Measurements from ENCODE around the gene PRG3.

- TF ChIP-seq, protein P1, sequence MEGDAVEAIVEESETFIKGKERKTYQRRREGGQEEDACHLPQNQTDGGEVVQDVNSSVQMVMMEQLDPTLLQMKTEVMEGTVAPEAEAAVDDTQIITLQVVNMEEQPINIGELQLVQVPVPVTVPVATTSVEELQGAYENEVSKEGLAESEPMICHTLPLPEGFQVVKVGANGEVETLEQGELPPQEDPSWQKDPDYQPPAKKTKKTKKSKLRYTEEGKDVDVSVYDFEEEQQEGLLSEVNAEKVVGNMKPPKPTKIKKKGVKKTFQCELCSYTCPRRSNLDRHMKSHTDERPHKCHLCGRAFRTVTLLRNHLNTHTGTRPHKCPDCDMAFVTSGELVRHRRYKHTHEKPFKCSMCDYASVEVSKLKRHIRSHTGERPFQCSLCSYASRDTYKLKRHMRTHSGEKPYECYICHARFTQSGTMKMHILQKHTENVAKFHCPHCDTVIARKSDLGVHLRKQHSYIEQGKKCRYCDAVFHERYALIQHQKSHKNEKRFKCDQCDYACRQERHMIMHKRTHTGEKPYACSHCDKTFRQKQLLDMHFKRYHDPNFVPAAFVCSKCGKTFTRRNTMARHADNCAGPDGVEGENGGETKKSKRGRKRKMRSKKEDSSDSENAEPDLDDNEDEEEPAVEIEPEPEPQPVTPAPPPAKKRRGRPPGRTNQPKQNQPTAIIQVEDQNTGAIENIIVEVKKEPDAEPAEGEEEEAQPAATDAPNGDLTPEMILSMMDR (IDR thresholded peaks at IDR 0.05) = no peak
- TF ChIP-seq POLR2A (IDR thresholded peaks at IDR 0.05) = no peak
Measured at GRCh38 chr11:57392763-57393105, 11.8 kb upstream of the PRG3 start.
